Activated CD4-positive, CD25-positive, alpha-beta regulatory T cell treated with anti-CD3 and anti-CD28 coated beads, Interleukin-2, amount 50 U/mL, for 16 hours (primary cell): ENCODE measurements around the gene LCOR.
"Not testable (repeated sequence)": the region's sequence is repeated elsewhere in the genome, so short reads cannot be mapped to it uniquely, and the experiment has no call there.

Experiments
- DNase-seq: peaks from one replicate; pipeline ENCODE4 v3.0.0-alpha.2; 2020; ENCODE audit warnings: low read depth, low spot score

The LCOR gene

DNA sequence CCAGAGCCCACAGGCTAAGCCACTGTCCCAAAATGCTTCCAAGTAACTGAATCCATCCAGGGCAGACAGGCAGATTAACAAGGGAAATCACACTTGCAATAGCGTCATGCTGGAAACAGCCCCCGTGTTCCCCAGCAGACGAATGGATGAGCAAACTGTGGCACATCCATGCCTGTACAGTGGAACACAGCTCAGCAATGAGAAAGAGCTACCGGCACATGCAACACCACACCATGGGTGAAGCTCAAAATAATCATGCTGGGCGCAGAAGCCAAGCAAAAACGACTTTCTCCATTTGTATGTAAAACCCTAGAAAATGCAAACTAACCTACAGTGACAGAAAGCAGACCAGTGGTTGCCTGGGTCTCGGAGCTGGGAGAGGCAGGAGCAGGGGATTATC, 200.5 kb downstream of the LCOR start:
- no peak for DNase-seq

DNA sequence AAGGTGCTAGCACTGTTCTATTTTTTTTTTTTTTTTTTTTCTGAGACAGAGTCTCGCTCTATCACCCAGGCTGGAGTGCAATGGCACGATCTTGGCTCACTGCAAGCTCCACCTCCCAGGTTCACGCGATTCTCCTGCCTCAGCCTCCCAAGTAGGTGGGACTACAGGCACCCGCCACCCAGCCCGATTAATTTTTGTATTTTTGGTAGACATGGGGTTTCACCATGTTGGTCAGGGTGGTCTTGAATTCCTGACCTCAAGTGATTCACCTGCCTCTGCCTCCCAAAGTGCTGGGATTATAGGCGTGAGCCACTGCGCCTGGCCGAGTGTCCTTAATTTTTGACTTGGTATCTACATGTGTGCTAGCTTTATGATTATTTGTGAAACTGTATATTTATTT, 201.7 kb downstream of the LCOR start:
- not testable (repeated sequence) for DNase-seq

DNA sequence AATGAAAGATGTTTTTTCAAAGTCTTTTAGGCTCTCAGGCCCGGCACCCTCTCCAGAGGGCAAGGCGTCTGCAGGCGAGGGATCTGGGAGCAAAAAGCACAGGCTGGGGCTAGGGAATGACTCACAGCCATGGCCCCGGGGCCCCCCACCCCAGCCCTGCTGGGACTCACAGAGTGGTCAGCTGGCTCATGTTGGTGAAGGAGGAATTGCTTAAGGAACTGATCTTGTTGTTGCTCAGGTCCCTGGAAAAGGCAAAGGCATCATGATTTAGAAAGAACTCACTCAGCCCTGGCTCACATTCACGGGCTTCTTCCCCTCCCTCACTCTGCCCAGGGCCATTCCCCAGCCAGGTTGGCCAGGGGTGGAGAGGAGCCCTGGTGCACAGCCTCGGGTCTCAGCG, 202.2 kb downstream of the LCOR start:
- no peak for DNase-seq

DNA sequence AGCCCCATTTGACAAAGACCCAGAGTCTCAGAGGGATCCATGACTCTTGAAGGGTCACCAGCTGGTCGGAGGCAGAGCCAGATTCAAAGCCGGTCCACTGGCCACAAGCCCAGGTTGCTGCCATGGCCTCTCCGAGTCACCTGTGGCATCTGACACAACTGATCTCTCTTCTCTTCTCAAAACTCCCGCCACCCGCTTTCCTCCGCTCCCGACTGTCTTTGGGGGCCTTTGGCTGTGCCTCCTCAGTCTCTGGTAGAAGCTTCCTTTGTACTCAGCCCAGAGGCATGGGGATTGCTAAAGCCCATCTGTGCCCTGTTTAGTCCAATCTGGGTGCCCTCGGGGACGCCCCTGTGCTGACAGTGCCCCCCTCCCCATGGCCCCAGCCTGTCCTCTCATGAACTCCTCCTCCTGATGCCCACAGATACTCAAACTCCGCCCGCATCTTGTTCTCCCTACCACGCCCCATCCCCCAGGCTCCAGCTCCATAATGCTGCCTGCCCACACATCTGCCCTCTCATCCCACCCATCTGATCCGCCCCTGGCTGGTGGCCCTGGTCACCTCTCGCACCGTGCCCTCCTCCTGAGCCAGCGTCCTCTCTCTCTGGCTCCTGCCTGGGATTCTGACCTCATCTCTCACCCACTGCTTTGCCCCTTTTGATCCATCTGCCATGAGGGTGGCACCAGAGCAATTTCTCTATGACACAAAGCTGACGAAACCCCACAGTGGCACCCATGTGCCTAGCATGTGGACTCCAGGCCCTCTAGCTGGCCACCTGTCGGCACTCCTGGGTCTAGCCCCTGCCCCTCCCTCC, 203.1 kb downstream of the LCOR start:
- DNase-seq, result no peak

DNA sequence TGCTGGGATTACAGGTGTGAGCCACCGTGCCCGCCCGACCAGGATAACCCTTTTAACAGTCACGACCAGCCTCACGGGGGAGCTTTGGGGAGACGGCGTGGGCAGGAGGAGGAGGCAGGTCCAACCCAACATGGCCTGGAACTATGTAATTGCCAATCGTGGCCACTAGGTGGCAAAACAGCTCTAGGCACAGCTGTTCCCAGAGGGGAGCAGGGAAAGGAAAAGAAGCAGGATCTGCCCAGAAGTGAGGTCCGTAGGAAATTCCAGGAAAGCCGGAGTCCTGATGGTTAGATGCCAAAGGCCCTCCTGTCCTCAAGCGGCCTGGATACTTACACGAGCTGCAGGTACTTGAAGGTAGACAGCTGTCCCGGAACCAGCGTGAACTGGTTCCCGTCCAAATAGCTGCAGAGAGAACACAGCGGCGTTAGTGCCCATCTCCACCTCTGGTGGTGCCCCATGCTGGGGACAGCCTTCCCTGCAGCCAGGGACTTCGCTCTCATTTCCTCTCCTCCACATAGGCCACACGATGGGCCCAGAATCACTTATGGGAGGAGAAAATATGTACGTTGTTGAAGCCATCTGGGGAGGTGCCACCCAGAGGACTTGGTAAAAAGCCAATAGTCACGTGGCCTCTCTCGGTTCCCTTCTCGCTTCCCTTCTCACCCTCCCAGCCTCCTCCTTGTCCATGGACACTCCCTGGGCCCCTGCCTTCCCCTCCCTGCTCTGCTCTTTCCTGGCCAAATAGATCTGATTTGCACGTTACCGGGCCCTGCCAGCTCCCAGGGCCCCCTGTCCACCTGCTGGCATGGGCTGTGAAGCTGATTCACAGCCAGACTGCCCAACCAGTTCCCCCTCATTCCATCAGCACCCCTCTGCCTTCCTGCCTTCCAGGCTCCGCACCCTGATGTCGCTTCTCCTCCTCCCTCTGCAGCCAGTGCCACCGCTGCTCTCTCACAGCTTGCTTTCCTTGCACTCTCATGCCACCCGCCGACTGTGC, 205.6 kb downstream of the LCOR start:
- peak; percentile 28 for DNase-seq

DNA sequence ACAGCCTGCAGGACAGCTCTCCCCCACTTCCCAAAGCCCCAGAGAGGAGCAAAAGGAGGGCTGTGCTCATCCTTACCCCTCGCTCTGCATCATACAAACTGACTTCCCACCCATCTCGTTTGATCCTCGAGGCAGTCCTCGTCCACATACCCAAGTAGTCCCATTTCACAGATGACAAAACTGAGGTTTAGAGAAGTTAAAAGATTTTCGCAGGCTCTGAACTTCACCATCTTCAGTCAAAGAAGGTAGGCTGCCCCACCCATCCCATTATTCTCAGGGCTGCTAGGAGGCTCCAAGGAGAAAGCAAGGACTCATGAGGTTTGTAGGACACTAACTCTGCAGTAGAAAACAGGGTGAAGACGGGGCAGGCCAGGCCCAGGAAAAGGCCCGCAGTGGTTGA, 206.6 kb downstream of the LCOR start:
- no peak for DNase-seq

DNA sequence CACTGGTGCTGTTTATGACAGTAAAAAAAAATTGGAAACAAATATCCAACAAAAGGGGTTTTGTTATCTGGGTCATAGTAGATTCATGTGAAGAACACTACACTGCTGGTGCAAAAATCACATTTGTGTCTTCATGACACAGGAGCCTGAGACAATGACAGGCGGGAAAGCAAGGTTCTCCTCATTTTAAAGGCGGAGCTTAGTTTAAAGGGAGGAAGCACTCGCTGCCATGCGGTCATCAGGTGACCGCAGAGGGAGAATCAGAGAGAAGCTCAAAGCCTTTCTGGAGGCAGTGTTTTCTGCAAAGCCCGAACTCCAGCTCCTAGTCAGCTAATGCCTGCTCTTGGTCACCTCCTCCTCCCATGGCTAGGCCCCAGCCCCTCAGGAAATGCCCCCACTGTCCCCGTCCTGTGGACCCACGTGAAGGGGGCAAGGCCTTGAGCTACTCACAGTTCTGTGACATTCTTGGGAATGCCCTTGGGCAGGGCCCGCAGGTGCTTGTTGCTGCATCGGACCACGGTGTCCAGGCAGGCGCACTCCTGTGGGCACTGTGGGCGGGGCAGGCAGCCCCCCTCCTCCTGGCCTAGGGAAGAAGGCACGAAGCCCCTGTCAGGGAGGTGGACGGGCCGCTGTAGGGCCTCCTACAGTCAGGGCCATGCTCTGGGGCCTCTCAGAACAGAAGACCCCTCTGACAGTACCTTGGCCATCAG, 207.6 kb downstream of the LCOR start:
- DNase-seq, result no peak

DNA sequence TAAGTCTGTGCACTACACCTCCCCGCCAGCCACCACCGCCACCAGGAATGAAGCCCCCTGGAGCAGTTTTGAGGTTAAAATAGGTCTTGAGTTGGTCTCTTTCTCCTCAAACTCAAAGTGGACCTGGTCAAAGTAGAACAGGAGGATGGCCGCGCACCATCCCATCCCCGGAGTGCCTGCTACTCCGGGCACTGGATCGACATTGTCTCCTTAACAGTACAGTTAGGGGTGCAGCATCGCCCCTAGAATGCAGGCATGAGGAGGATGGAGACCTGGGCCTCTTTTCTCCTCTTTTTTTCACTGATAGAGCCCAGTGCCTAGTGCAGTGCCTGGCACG, 208.1 kb downstream of the LCOR start:
- DNase-seq, result no peak

DNA sequence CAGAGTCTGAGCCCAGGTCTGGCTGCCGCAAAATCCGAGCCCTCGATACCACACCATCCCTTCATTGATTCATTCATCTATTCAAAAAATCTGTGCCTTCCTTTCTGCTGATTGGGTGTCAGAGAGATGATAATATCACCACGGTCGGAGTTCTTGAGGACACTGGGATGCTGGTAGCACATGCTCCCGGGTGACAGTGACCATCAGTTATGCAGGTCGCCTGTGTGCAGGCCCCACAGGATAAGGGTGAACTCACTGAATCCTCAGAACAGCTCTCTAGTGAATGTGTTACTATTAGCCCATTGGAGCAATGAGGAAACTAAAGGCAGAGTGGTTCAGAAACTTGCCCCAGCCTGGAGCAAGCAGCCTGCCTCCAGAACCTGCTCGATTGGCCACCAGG, 208.6 kb downstream of the LCOR start:
- no peak for DNase-seq

DNA sequence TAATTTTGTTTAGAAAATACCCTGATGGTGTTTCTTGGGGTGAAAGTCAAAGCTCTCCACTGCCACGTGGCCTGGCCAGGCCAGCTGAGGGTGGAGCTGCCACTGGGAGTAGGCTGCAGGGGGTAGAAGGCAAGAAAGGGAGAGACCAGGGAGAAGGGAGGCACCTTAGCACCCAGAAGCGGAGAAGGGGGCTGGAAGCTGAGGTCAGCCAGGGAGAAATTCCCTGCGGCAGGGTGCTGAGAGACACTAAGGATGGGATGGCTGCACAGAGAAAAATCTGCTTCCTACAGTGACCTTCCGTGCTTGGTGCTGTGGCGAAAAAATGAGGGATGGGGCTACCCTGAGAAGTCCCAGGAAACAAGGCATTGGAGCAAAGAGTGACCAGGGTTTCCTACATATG, 210.0 kb downstream of the LCOR start:
- DNase-seq, result no peak

DNA sequence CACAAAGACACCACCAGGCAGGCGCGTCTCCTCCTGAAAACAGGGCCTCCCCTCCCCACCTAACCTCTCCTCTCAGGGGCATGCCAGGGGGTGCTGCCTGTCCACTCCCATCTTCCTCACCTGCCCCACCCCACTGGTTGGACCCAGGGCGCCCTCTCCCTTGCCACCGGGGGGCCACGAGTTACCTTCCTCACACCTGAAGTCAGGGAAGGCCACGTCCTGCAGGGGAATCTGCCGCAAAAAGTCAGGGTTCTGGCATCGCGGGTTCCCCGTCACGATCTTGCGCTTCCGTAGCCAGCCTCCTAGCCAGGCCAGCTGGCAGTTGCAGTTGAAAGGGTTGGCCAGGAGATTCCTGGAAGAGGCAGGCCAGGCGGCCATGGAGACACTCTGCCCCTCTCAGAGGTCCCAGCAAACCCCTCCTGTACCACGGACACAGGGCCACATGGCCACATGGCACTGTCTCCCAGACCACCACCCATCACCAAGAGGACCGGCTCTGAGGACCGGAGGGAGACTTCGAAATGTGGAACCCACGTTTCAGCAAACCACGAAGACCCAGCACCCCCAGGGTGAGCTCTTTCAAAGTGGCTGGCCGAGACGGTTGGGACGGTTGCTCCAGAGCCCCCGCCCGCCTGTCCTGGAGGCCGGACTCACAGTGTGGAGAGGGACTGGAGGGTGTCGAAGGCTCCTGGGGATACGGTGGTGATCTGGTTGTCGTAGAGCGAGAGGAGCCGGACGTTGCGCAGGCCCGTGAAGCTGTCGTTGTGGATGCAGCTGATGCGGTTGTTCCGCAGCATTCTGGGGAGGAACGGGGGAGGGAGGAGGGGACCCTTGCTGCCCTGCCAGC, 210.8 kb downstream of the LCOR start:
- no peak for DNase-seq

DNA sequence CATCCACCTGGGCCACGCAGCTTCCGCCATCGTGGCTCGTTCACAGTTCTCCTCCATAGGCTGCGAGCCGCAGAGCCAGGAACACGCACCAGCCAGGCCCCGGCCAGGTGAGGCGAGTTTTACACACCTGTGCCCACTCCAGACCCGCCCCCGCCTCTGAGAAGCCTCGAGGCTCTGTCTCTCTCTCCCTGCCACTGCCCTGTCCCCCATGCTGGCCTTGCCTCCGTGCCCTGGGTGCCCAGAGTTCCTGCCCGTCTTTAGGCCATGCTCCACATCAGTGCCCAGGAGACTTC, 211.4 kb downstream of the LCOR start:
- DNase-seq, result no peak
